IgD-negative memory B cell (primary cell): ENCODE data around the gene GPAT2. TPM values are rescaled to one million over a fixed set of nuclear protein-coding genes. Genes with fewer than 3 reads are reported as not detected.
"Not testable (repeated sequence)": the region's sequence is repeated elsewhere in the genome, so short reads cannot be mapped to it uniquely, and the experiment has no call there.

Experiments
- H3K27ac Mint-ChIP-seq, 3 donors: one replicate each; pipeline ENCODE4 v1.8.0; 2020 to 2022; ENCODE audit warnings: mild to moderate bottlenecking in 3 of 3, mixed read lengths in 3 of 3, moderate library complexity in 1 of 3
- H3K27me3 Mint-ChIP-seq: one replicate; pipeline ENCODE4 v1.8.0; 2021; ENCODE audit warnings: mixed read lengths
- H3K36me3 Mint-ChIP-seq: one replicate; pipeline ENCODE4 v1.8.0; 2020; ENCODE audit warnings: mild to moderate bottlenecking, mixed read lengths
- H3K4me1 Mint-ChIP-seq, 3 donors: one replicate each; pipeline ENCODE4 v1.8.0; 2020 to 2022; ENCODE audit warnings: mixed read lengths in 3 of 3, mild to moderate bottlenecking in 1 of 3
- H3K4me3 Mint-ChIP-seq, 4 donors: one replicate each; pipeline ENCODE4 v1.8.0; 2020 to 2022; ENCODE audit warnings: mild to moderate bottlenecking in 4 of 4, mixed read lengths in 4 of 4, moderate library complexity in 3 of 4
- H3K9me3 Mint-ChIP-seq, 3 donors: one replicate each; pipeline ENCODE4 v1.8.0; 2020 to 2021; ENCODE audit warnings: mixed read lengths in 3 of 3, mild to moderate bottlenecking in 1 of 3
- polyA plus RNA-seq: library from polyadenylated mRNA; unstranded; fragments of 300-500 nt; fragmentation: Illumina TruSeq; gene quantifications from one replicate; pipeline ENCODE4 v1.2.3, GENCODE V29; 2021

GPAT2 gene
- polyA plus RNA-seq, 1 donor from 2014 or later, result 8.6 TPM

DNA sequence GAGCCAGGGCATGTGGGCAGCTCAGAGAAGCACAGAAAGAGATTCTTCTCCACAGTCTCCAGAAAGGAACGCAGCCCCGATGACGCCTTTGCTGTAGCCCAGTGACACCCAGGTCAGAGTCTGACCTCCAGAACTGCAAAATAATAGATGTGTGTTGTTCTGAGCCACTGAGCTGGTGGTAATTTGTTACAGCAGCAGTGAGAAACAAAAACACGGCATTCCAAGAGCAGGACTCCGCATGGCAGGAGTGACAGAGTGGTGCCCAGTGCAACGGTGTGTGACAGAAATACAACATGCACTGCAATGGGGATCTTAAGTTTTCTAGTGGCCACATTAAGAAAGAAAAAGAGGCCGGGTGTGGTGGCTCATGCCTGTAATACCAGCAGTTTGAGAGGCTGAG lies 18.7 kb upstream of the GPAT2 start:
- not testable (repeated sequence) for H3K9me3 Mint-ChIP-seq, H3K4me1 Mint-ChIP-seq, H3K27me3 Mint-ChIP-seq, H3K36me3 Mint-ChIP-seq, H3K4me3 Mint-ChIP-seq, H3K27ac Mint-ChIP-seq

- H3K4me3 Mint-ChIP-seq, H3K9me3 Mint-ChIP-seq, H3K27me3 Mint-ChIP-seq, H3K4me1 Mint-ChIP-seq, H3K36me3 Mint-ChIP-seq, H3K27ac Mint-ChIP-seq: not testable (repeated sequence)
Observed at GRCh38 chr2:96052632-96053031, 17.9 kb upstream of the GPAT2 start.

DNA sequence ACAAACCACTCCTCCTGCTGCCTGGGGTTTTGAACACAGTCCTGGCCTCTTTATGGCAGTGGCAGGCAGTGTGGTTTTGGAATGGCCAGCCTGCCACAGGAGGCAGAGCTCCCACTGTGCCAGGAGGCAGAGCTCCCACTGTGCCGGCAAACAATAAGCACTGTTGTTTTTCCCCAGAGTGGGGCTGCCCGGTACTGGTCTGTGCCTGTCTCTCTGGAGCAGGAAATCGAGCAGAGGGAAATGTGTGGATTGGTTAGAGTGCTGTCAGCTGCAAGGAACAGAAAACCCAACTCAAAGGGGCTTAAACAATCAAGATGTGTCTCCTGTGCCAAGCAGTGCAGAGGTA lies 15.2 kb upstream of the GPAT2 start:
- not testable (repeated sequence) for H3K4me3 Mint-ChIP-seq, H3K9me3 Mint-ChIP-seq, H3K27me3 Mint-ChIP-seq, H3K27ac Mint-ChIP-seq, H3K4me1 Mint-ChIP-seq, H3K36me3 Mint-ChIP-seq

GRCh38 chr2:96049049-96049916 lies 14.6 kb upstream of the GPAT2 start:
- not testable (repeated sequence) for H3K27ac Mint-ChIP-seq, H3K36me3 Mint-ChIP-seq, H3K4me3 Mint-ChIP-seq, H3K9me3 Mint-ChIP-seq, H3K4me1 Mint-ChIP-seq, H3K27me3 Mint-ChIP-seq

- H3K27ac Mint-ChIP-seq, H3K4me3 Mint-ChIP-seq, H3K36me3 Mint-ChIP-seq, H3K9me3 Mint-ChIP-seq, H3K4me1 Mint-ChIP-seq, H3K27me3 Mint-ChIP-seq: not testable (repeated sequence)
Observed at GRCh38 chr2:96035554-96035953, 838 bp upstream of the GPAT2 start.

GRCh38 chr2:96033997-96034396 lies 719 bp downstream of the GPAT2 start:
- H3K36me3 Mint-ChIP-seq, H3K27me3 Mint-ChIP-seq, H3K27ac Mint-ChIP-seq, H3K4me3 Mint-ChIP-seq, H3K9me3 Mint-ChIP-seq, H3K4me1 Mint-ChIP-seq: not testable (repeated sequence)

DNA sequence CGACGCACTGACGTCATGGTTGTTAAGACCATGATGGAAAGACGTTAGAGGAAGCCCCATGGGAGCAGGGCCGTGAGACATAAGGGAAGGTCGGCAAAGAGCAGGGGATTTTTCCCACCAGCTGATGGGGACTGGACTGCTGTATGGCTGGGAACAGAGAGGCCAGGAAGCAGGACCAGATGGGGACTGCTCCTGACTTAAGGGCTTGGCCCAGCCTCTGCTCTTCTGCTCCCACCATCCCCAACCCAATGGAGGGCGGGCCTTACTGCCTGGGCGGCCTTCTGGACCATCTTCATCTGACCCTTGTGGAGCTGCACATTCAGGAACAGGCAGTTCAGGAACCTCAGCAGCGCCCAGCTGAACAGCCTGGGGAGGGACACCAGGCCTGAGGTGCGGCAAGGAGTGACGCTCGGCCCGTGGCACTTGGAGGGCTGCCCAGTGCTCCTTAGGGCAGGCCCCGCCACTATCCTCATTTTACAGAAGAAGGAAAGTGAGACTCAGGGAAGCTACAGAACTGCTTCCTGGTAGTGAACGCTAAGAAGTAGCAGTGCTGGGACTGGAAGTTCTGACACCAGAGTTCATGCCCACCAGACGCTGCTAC lies 6.9 kb downstream of the GPAT2 start:
- H3K4me1 Mint-ChIP-seq, H3K36me3 Mint-ChIP-seq, H3K9me3 Mint-ChIP-seq, H3K4me3 Mint-ChIP-seq, H3K27me3 Mint-ChIP-seq, H3K27ac Mint-ChIP-seq: not testable (repeated sequence)

GRCh38 chr2:96025755-96026154 lies 9.0 kb downstream of the GPAT2 start:
- not testable (repeated sequence) for H3K27me3 Mint-ChIP-seq, H3K4me3 Mint-ChIP-seq, H3K36me3 Mint-ChIP-seq, H3K27ac Mint-ChIP-seq, H3K9me3 Mint-ChIP-seq, H3K4me1 Mint-ChIP-seq

- Mint-ChIP-seq H3K9me3 (no peaks in the 10 kb centered on the region), H3K4me1 (peaks cover 0 to 2% (median 0%) of the 10 kb centered on the region in 3 donors), H3K4me3 (no peak overlapping the region), H3K27me3 (no peaks in the 10 kb centered on the region), H3K36me3 (no peaks in the 10 kb centered on the region), H3K27ac (no peak overlapping the region)
Observed at GRCh38 chr2:96025194-96025492, 9.6 kb downstream of the GPAT2 start.

DNA sequence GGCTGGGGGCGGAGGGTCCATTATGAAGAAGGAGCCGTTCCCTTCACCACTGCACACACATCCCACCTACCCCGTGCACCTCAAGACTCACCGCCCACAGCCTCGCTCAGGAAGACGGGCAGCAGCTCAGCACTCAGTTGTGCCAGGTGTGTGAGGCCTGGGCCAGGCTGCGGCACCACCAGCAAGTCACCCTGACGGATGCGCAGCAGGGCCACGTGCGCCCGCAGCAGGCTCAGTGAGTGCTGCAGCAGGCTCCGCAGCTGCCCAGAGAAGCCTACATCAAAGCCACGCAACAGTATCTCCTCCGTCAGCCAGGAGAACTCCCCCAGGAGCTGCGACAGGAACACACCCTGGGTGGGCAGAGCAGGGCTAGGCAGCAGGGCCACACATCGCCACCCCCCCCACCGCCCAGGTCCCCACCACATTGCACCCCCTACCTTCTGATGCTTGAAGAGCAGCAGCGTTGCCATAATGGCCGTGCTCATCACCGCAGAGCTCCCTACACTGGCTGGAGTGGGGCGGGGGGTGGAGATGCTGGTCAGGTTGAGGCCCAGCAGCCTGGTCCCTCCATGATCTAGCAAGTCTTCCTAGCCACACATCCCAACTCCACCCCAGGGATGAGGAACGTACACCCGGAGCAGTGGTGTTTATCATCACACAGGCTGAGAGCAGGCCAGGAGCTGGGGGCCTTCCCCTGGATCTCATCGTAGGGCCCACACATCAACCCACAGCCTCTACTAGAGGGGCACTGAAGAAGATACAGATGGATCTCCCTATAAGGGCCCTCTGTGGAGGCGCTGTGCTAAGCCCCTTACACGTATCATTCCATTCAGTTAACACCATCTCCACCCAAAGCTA lies 10.2 kb downstream of the GPAT2 start:
- Mint-ChIP-seq H3K4me3 (no peak overlapping the region), H3K4me1 (peaks cover 0 to 2% (median 0%) of the 10 kb centered on the region in 3 donors), H3K36me3 (no peaks in the 10 kb centered on the region), H3K9me3 (no peaks in the 10 kb centered on the region), H3K27ac (no peak overlapping the region), H3K27me3 (no peaks in the 10 kb centered on the region)

DNA sequence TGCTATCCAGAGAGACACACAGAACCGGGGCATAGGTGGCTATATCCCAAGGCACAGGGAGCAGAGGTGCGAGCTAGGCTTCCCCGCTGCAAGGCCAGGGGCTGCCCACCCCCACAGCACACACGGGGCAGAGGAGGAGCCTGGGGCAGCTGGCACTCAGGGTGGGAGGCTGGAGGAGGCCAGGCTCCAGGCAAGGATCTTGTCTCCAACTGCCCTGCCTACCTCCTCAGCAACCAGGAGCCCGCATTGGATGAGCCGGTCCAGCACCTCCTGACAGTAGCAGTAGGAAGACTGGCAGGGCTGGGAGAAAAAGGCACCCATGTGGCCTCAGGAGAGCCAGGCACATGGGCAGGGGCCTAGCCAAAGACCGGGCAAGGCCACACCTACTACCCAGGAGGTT lies 11.0 kb downstream of the GPAT2 start:
- H3K27ac Mint-ChIP-seq, H3K36me3 Mint-ChIP-seq, H3K4me1 Mint-ChIP-seq, H3K9me3 Mint-ChIP-seq, H3K4me3 Mint-ChIP-seq, H3K27me3 Mint-ChIP-seq: not testable (repeated sequence)

- not testable (repeated sequence) for H3K36me3 Mint-ChIP-seq, H3K9me3 Mint-ChIP-seq, H3K4me3 Mint-ChIP-seq, H3K27ac Mint-ChIP-seq, H3K4me1 Mint-ChIP-seq, H3K27me3 Mint-ChIP-seq
Observed at GRCh38 chr2:96022701-96023447, 11.8 kb downstream of the GPAT2 start.

- H3K4me1 Mint-ChIP-seq, H3K36me3 Mint-ChIP-seq, H3K4me3 Mint-ChIP-seq, H3K27ac Mint-ChIP-seq, H3K9me3 Mint-ChIP-seq, H3K27me3 Mint-ChIP-seq: not testable (repeated sequence)
Observed at GRCh38 chr2:96022126-96022525, 12.6 kb downstream of the GPAT2 start.

GRCh38 chr2:96021142-96021541 lies 13.6 kb downstream of the GPAT2 start:
- H3K27ac Mint-ChIP-seq, H3K4me3 Mint-ChIP-seq, H3K36me3 Mint-ChIP-seq, H3K9me3 Mint-ChIP-seq, H3K4me1 Mint-ChIP-seq, H3K27me3 Mint-ChIP-seq: not testable (repeated sequence)

- not testable (repeated sequence) for H3K27me3 Mint-ChIP-seq, H3K4me1 Mint-ChIP-seq, H3K4me3 Mint-ChIP-seq, H3K36me3 Mint-ChIP-seq, H3K27ac Mint-ChIP-seq, H3K9me3 Mint-ChIP-seq
Observed at GRCh38 chr2:96019909-96020590, 14.7 kb downstream of the GPAT2 start.
